GM10266 (cell line): ENCODE measurements around the gene TLR2.

Experiments
- DNase-seq: peaks from one replicate; pipeline ENCODE4 v3.0.0; 2012; ENCODE audit errors: extremely low spot score
- TF ChIP-seq, protein P1 (sequence below): IDR thresholded peaks from 2 replicates; pipeline ENCODE4 v1.5.1; 2012; ENCODE audit warnings: mild to moderate bottlenecking, low read depth; ENCODE audit not compliant: control insufficient read depth, insufficient read depth; ENCODE audit errors: missing control alignments

TLR2 gene

GRCh38 chr4:153683763-153684181 lies 308 bp upstream of the TLR2 start:
- TF ChIP-seq, protein P1, sequence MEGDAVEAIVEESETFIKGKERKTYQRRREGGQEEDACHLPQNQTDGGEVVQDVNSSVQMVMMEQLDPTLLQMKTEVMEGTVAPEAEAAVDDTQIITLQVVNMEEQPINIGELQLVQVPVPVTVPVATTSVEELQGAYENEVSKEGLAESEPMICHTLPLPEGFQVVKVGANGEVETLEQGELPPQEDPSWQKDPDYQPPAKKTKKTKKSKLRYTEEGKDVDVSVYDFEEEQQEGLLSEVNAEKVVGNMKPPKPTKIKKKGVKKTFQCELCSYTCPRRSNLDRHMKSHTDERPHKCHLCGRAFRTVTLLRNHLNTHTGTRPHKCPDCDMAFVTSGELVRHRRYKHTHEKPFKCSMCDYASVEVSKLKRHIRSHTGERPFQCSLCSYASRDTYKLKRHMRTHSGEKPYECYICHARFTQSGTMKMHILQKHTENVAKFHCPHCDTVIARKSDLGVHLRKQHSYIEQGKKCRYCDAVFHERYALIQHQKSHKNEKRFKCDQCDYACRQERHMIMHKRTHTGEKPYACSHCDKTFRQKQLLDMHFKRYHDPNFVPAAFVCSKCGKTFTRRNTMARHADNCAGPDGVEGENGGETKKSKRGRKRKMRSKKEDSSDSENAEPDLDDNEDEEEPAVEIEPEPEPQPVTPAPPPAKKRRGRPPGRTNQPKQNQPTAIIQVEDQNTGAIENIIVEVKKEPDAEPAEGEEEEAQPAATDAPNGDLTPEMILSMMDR: no peak
- no peak for DNase-seq

GRCh38 chr4:153684971-153685371 lies 891 bp downstream of the TLR2 start:
- TF ChIP-seq, protein P1: no peak
- no peak for DNase-seq

GRCh38 chr4:153704522-153704921 lies 20.4 kb downstream of the TLR2 start:
- DNase-seq: no peak
- TF ChIP-seq, protein P1: no peak

DNA sequence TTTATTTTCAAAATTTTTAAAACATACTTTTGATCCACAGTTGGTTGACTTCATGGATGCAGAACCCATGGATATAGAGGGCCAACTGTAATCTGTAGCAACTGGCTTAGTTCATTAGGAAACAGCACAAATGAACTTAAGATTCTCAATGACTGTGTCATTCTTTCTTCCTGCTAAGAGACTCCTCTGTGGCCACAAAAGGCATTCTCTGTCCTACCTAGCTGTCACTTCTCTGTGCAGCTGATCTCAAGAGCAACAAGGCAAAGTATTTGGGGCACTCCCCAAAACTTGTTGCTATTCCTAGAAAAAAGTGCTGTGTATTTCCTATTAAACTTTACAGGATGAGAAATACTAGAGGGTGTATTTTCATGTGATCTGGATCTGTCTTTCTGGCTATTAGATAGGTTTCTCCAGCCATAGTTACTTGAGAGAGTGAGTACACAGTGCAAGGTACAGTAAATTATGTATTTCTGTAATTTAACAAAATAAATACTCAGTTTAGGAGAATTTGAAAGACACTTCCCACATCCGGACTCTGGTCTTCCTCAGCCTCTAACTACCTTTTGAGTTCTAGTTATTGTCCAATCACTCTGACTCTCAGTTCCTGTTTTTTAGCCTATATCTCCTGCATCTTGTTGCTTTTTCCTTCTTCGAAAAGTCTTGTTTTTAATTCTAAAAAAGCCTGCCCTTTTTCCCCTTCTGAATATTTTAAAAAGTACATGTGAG lies 21.8 kb downstream of the TLR2 start:
- TF ChIP-seq, protein P1: no peak
- DNase-seq: no peak

DNA sequence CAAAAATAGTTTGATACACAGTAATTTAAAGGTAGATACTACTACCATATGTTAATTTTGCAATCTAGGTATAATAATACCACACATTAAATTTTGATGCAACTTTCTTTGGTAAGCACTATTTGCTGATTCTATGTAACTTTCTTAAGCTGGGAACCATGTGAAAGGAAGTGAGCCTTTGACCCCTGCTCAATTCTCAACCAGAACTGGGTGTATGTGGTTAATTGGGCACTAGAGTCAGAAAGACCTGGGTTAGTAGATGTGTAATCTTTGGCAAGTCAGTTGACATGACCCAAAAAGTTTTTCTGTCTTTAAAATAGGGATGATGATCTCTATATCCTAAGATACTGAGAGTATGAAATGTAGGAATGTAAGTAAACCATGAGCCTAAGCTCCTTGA lies 22.4 kb downstream of the TLR2 start:
- TF ChIP-seq, protein P1: no peak
- DNase-seq: no peak

- no peak for DNase-seq
- TF ChIP-seq, protein P1: no peak
Observed at GRCh38 chr4:153710681-153711080, 26.6 kb downstream of the TLR2 start.

DNA sequence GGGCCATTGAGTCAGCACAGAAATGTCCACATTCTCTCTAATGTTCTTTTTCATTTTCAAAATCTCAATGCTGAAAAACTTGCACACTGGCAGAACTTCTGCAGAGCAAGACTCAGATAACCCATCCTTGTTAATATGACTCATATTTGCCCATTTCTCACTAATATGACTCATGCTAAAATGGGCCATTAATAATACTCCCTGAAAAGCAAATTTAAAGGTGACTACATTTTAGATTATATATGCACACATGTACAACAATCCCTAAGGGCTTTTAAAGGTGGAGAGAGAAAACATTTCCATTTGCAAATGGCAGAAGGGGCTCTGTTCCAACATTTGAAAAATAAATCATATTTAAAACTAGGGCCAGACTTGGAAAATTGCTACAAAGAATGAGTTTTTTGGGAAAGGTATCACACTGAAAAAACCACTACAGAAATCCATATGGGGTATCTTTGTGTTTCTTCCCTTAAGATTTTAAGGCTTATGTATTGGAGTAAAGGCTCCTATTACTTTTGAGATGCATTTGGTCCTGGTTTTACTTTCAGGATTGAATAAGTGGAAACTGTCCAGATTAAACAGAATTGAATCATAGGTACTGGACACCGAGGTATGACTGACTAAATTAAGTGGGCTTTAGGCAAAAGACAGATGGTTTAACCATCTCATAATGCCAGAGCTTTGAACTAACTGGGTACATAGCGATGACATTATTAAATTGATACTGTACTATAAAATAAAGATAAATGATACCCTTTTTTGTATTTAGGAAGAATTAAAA lies 30.0 kb downstream of the TLR2 start:
- DNase-seq: no peak
- TF ChIP-seq, protein P1: no peak
